ENCODE results near the gene PXDN.

PXDN gene

DNA sequence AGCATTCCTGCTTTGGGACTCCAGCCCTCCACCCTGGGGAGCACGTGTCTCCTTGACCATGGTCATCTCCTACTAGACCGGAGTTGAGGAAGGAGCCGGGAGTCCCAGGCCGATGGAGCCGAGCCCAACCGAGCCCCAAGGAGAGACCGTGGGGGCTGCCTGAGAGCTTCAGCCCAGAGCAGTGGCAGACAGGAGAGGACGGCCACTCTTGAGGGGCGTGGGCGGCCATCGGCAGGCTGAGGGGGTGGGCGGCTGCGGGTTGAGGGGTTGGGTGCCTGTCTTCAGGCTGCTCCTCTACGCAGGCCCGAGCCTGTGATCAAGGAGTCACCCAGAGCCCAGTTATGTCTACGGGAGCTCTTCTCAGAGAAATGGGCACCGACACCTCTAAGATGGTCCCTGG is 158.7 kb downstream of the PXDN start:
- Mint-ChIP-seq H3K4me3 (no peak overlapping the region), H3K27ac (no peak overlapping the region), H3K27me3 (no peaks in the 10 kb centered on the region), H3K36me3 (ENCODE audit: low read depth) (no peaks in the 10 kb centered on the region), H3K4me1 (ENCODE audit: low read depth) (no peaks in the 10 kb centered on the region), H3K9me3 (no peaks in the 10 kb centered on the region)
- intact Hi-C loops (cut with micrococcal nuclease): no loop called here

DNA sequence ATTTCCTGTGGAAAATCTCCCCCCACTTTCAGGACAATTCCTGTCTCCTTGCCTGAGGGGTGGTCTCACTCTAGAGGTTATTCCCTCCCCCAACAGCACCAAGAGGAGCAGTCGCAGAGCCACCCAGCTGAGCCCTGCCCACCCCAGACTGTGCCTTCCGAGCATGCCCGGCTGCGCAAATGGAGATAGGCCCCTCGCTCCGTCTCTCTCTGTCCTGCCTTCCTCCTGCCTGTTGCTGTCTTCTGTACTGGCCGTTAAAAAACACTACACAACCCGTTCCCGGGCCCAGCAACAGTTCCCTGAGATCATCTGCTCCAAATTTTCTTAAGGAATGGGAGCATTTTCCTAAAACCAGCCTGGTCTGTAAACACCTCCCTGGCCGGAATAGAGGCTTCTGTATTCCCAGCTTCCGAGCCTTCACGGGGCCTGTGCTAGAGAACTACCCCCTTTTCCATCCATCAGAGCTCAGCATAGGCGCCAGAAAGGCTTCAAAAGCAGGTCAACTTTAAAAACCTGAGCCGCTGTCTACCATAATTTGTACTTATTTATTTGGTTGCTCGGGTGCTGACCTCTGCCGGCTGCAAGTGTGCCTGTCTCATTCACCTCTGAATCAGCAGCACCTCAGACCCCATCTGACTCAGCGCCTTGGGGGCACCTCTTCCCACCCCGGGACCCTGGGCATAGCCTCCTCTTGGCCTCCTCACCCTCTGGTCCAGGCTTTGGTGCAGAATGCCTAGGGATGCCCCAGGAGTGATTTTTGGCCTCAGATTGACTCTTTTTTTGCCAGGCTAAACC is 159.4 kb downstream of the PXDN start:
- intact Hi-C loops (cut with micrococcal nuclease): no loop called here
- Mint-ChIP-seq H3K9me3 (no peaks in the 10 kb centered on the region), H3K27ac (no peak overlapping the region), H3K27me3 (no peaks in the 10 kb centered on the region), H3K4me1 (ENCODE audit: low read depth) (no peaks in the 10 kb centered on the region), H3K4me3 (no peak overlapping the region), H3K36me3 (ENCODE audit: low read depth) (no peaks in the 10 kb centered on the region)

DNA sequence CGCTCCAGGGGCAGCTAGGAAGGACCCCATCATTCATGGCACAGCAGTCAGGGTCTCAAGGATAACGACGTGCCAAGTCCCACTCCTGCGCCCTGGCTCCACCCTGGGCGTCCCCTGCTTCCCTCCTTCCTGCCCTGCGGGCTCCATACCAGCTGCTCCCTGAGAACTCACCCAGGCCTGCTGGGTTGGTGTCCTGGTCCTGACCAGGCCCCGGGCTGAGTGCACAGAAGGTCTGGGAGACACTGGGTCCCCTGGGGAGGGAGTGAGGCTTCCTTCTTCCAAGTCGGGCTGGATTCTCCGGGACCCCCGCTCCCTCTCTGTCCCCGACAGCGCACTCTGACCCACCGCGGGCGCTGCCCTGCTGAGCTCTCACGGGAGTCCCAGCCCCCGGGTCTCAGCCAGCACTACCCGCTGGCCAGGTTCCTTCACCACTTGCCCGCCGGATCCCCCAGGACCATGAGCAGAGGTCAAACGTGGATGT is 160.2 kb downstream of the PXDN start:
- Mint-ChIP-seq H3K4me3 (no peak overlapping the region), H3K4me1 (ENCODE audit: low read depth) (no peaks in the 10 kb centered on the region), H3K9me3 (no peaks in the 10 kb centered on the region), H3K36me3 (ENCODE audit: low read depth) (no peaks in the 10 kb centered on the region), H3K27ac (no peak overlapping the region), H3K27me3 (no peaks in the 10 kb centered on the region)
- intact Hi-C loops (cut with micrococcal nuclease): no loop called here

DNA sequence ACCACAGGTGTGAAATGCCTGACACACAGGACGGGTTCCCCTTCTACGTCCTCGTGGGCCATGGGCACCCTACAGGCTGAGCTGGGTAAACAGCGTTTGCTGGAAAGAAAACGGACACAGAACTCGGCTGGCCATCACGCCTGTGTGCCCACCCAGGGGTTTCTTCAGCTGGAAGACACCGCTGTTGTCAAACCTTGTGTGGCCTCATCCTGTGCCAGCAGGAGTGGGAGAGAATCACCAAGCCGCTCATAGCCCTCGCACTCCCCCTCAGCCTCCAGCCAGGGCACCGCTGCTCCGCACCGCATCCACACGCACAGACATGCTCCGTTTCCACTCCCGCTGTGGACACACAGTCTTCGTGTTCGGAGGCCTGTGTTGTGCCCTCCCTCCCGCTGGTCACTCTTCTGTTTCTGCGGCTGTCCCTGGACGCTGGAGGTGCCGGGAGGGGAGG is 161.4 kb downstream of the PXDN start:
- Mint-ChIP-seq H3K27ac (no peak overlapping the region), H3K4me1 (ENCODE audit: low read depth) (no peaks in the 10 kb centered on the region), H3K36me3 (ENCODE audit: low read depth) (no peaks in the 10 kb centered on the region), H3K27me3 (no peaks in the 10 kb centered on the region), H3K4me3 (no peak overlapping the region), H3K9me3 (no peaks in the 10 kb centered on the region)
- intact Hi-C loops (cut with micrococcal nuclease): no loop called here

DNA sequence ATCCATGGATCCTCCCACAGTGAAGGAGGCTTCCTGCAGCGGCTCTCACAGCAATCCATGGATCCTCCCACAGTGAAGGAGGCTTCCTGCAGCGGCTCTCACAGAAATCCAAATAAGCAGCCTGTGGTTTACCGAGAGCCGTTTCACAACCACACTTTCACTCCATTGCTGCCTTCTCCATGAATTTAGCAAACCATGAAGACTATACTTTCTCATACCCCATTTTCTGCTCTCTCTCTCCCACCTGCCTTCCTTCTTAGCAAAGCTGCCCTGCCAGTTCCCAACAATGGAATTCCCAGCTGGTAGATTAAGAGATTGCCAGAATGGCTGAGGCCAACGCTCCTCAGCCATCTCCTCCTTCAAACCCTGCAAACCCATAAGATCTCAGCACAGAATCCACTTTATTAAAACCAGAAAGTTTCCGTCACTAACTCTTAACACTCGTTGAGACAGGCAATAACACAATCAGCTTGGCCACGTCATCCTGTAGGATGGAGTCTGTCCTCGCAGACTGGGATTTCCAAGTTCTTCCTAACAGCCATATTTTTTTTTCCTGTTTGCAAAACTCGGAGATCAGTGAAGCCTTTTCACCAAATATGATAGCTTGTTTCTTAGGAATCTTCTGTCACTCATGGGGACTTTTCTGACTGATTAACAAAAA is 162.2 kb downstream of the PXDN start:
- no peaks in the 10 kb centered on the region for H3K4me1 Mint-ChIP-seq (ENCODE audit: low read depth)
- no peaks in the 10 kb centered on the region for H3K36me3 Mint-ChIP-seq (ENCODE audit: low read depth)
- H3K27ac Mint-ChIP-seq: no peak overlapping the region
- H3K27me3 Mint-ChIP-seq: no peaks in the 10 kb centered on the region
- intact Hi-C loops (cut with micrococcal nuclease): no loop called here
- no peaks in the 10 kb centered on the region for H3K9me3 Mint-ChIP-seq
- H3K4me3 Mint-ChIP-seq: no peak overlapping the region

Measured in dendritic cell treated with granulocyte-macrophage colony-stimulating factor and Interleukin-4, amounts not matched to agents 40 ng/mL and 50 ng/mL, for 4 days (primary cell).